Uterus (tissue), 4 donors: ENCODE results near the gene DGKI. TPM values are rescaled to one million over a fixed set of nuclear protein-coding genes. Genes with fewer than 3 reads are reported as not detected.

ENCODE experiments used
- DNase-seq, 2 donors: peaks; one replicate each; pipeline ENCODE4 v3.0.0-alpha.2; 2019 to 2020
- H3K27ac ChIP-seq, 2 donors: fragments of 200-600 bp; sonication (generic); 1 replicate in 1 of 2; 2 replicates in 1 of 2; pipeline ENCODE4 v1.5.1; 2016 to 2018
- H3K27me3 ChIP-seq, 2 donors: fragments of 200-600 bp; sonication (generic); one replicate each; pipeline ENCODE4 v1.5.1; 2018 to 2019; ENCODE audit warnings: control low read depth in 1 of 2
- H3K36me3 ChIP-seq, 2 donors: fragments of 200-600 bp; sonication (generic); one replicate each; pipeline ENCODE4 v1.5.1; 2019; ENCODE audit warnings: control low read depth in 1 of 2
- H3K4me1 ChIP-seq, 2 donors: fragments of 200-600 bp; sonication (generic); one replicate each; pipeline ENCODE4 v1.5.1; 2018 to 2019; ENCODE audit warnings: control low read depth in 1 of 2
- H3K4me3 ChIP-seq, 2 donors: fragments of 200-600 bp; sonication (generic); 1 replicate in 1 of 2; 2 replicates in 1 of 2; pipeline ENCODE4 v1.5.1; 2018 to 2019; ENCODE audit warnings: mild to moderate bottlenecking in 1 of 2
- H3K9me3 ChIP-seq, 2 donors: fragments of 200-600 bp; sonication (generic); one replicate each; pipeline ENCODE4 v1.5.1; 2019; ENCODE audit warnings: control low read depth in 1 of 2
- CTCF ChIP-seq, 4 experiments: fragments of 200-600 bp in 2 of 4; fragments of 450-650 bp in 2 of 4; sonication (generic) in 2 of 4; IDR thresholded peaks; one replicate each; pipeline ENCODE4 v1.5.1; 2016 to 2019; ENCODE audit warnings: antibody characterized with exemption in 4 of 4, mild to moderate bottlenecking in 2 of 4, moderate library complexity in 1 of 4
- POLR2A ChIP-seq, 2 donors: fragments of 450-650 bp; IDR thresholded peaks; one replicate each; pipeline ENCODE4 v1.6.1; 2016; ENCODE audit warnings: antibody characterized with exemption in 2 of 2, mild to moderate bottlenecking in 1 of 2, moderate library complexity in 1 of 2
- intact Hi-C: fragments of 100-400 bp; cut with DNase I; formaldehyde crosslinking; loops from one replicate; pipeline ENCODE4 v1.15.1; 2023; ENCODE audit warnings: low total_unique reads
- total RNA-seq, 4 donors: library from RNA; depleted of rRNA in 3 of 4; stranded (reverse); fragments of >200 nt in 3 of 4; gene quantifications; one replicate each; pipeline versions ENCODE4 v1.1.0 to v1.2.4, GENCODE V29; 2014 to 2023
- donor health status: DM: yes; HTN: yes; CAD: no.

The DGKI gene
- total RNA-seq, 4 donors from 2014 or later: 1.0 to 8.5 (median 4.1) TPM

- DNase-seq: no peak
- Histone ChIP-seq H3K4me1 (no peaks in the 10 kb centered on the region), H3K36me3 (no peaks in the 10 kb centered on the region), H3K27me3 (no peaks in the 10 kb centered on the region), H3K27ac (no peak overlapping the region), H3K9me3 (no peaks in the 10 kb centered on the region), H3K4me3 (no peak overlapping the region)
- TF ChIP-seq POLR2A (IDR thresholded peaks at IDR 0.05): no peak
- intact Hi-C loops: no loop called here
Observed at GRCh38 chr7:137609500-137609899, 237.3 kb downstream of the DGKI start.

- Histone ChIP-seq H3K27ac (no peak overlapping the region), H3K4me3 (no peak overlapping the region), H3K36me3 (no peaks in the 10 kb centered on the region), H3K4me1 (no peaks in the 10 kb centered on the region), H3K27me3 (no peaks in the 10 kb centered on the region), H3K9me3 (no peaks in the 10 kb centered on the region)
- TF ChIP-seq CTCF (IDR thresholded peaks at IDR 0.05) (peak in 2 of 4 experiments; percentile 49 to 62), POLR2A (IDR thresholded peaks at IDR 0.05) (no peak)
- DNase-seq: no peak
- intact Hi-C loops: no loop called here
Observed at GRCh38 chr7:137606061-137606674, 240.6 kb downstream of the DGKI start.

GRCh38 chr7:137603043-137603442 lies 243.7 kb downstream of the DGKI start:
- H3K27me3 ChIP-seq: no peaks in the 10 kb centered on the region
- H3K9me3 ChIP-seq: no peaks in the 10 kb centered on the region
- H3K4me1 ChIP-seq: no peaks in the 10 kb centered on the region
- TF ChIP-seq CTCF (IDR thresholded peaks at IDR 0.05) (no peak), POLR2A (IDR thresholded peaks at IDR 0.05) (no peak)
- no peak overlapping the region for H3K27ac ChIP-seq
- no peak overlapping the region for H3K4me3 ChIP-seq
- intact Hi-C loops: no loop called here
- no peaks in the 10 kb centered on the region for H3K36me3 ChIP-seq
- DNase-seq: no peak

- no peaks in the 10 kb centered on the region for H3K9me3 ChIP-seq
- no peaks in the 10 kb centered on the region for H3K4me1 ChIP-seq
- no peaks in the 10 kb centered on the region for H3K36me3 ChIP-seq
- no peaks in the 10 kb centered on the region for H3K27me3 ChIP-seq
- intact Hi-C loops: no loop called here
- DNase-seq: no peak
- no peak overlapping the region for H3K27ac ChIP-seq
- H3K4me3 ChIP-seq: no peak overlapping the region
- TF ChIP-seq CTCF (IDR thresholded peaks at IDR 0.05) (no peak), POLR2A (IDR thresholded peaks at IDR 0.05) (no peak)
Observed at GRCh38 chr7:137601642-137602041, 245.1 kb downstream of the DGKI start.

- no peak for DNase-seq
Observed at GRCh38 chr7:137597856-137598255, 248.9 kb downstream of the DGKI start.

More at GRCh38 chr7:137597856-137598255, 248.9 kb downstream of the DGKI start:
- Histone ChIP-seq H3K27me3 (no peaks in the 10 kb centered on the region), H3K27ac (no peak overlapping the region), H3K4me1 (no peaks in the 10 kb centered on the region), H3K4me3 (no peak overlapping the region), H3K9me3 (no peaks in the 10 kb centered on the region), H3K36me3 (no peaks in the 10 kb centered on the region)
- intact Hi-C loops: no loop called here
- TF ChIP-seq POLR2A (IDR thresholded peaks at IDR 0.05): no peak
- no peak for TF ChIP-seq CTCF (IDR thresholded peaks at IDR 0.05)
